K562 (cell line): ENCODE data around the gene SECISBP2. TPM values are rescaled to one million over a fixed set of nuclear protein-coding genes. Genes with fewer than 3 reads are reported as not detected.

Experiments used
- ATAC-seq: fragments of 200-7000 bp; cut with Tn5 transposase; 3 replicates; pipeline ENCODE4 v1.9.1; 2020; ENCODE audit warnings: moderate library complexity
- BruUV-seq: library from RNA; stranded (reverse); fragments of 400-500 nt; replicated peaks from 2 replicates; lab custom pipeline; 2021; lab: Mats Ljungman, UMichigan
- CTCF ChIA-PET: fragments of 300-600 bp; formaldehyde crosslinking; extraction: SDS; loops from one replicate; lab custom pipeline; 2021; ENCODE audit warnings: low intra/inter-chr PET ratio; lab: Yijun Ruan, JAX
- POLR2A ChIA-PET: fragments of 300-600, 350-650 bp; sonication (Branson Sonifier 250); formaldehyde crosslinking; extraction: SDS; loops from one replicate; lab custom pipeline; 2021; ENCODE audit warnings: antibody characterized with exemption, inconsistent platforms; lab: Yijun Ruan, JAX
- DNase-seq, 4 experiments: peaks; one replicate each; pipeline versions ENCODE4 v3.0.0 to v3.0.0-alpha.2; 2011 to 2018; ENCODE audit warnings: low spot score in 3 of 4, mixed read lengths in 3 of 4; ENCODE audit errors: extremely low read depth in 1 of 4
- FAIRE-seq: peaks from 2 replicates; lab custom pipeline; 2011; peaks lifted over from hg19 to GRCh38; lab: Jason Lieb, UNC
- H2AFZ ChIP-seq: 2 replicates; pipeline ENCODE4 v1.6.0; 2011; ENCODE audit warnings: low read depth, low read length, control low read depth, inconsistent platforms
- H3K27ac ChIP-seq: fragments of 200-600 bp; 3 replicates; pipeline ENCODE4 v1.8.0; 2011; ENCODE audit warnings: low read depth, mild to moderate bottlenecking, control low read depth, inconsistent platforms, low read length, moderate library complexity, mixed read lengths; ENCODE audit errors: extremely low read depth
- H3K27me3 ChIP-seq, 2 experiments: fragments of 300-600 bp in 1 of 2; 2 replicates in 1 of 2; 3 replicates in 1 of 2; pipeline versions ENCODE4 v1.6.0 to v1.8.0; 2011; ENCODE audit warnings: inconsistent platforms in 2 of 2, low read length in 2 of 2, mild to moderate bottlenecking in 1 of 2, mixed read lengths in 1 of 2, moderate library complexity in 1 of 2; ENCODE audit not compliant: control insufficient read depth in 2 of 2, insufficient read depth in 2 of 2
- H3K36me3 ChIP-seq: fragments of 300-600 bp; 3 replicates; pipeline ENCODE4 v1.8.0; 2011; ENCODE audit warnings: mild to moderate bottlenecking, low read length, inconsistent platforms; ENCODE audit not compliant: control insufficient read depth, insufficient read depth
- H3K4me1 ChIP-seq, 2 experiments: fragments of 200-600 bp in 1 of 2; replicated peaks in 1 of 2; 2 replicates in 1 of 2; 3 replicates in 1 of 2; pipeline versions ENCODE4 v1.5.1 to v1.8.0; 2011; ENCODE audit warnings: inconsistent platforms in 2 of 2, low read length in 2 of 2, mild to moderate bottlenecking in 1 of 2, mixed read lengths in 1 of 2, moderate library complexity in 1 of 2; ENCODE audit not compliant: control insufficient read depth in 2 of 2, insufficient read depth in 2 of 2
- H3K4me2 ChIP-seq: 2 replicates; pipeline ENCODE4 v1.6.1; 2011; ENCODE audit warnings: low read length, control low read depth, inconsistent platforms, mixed read lengths; ENCODE audit not compliant: insufficient read depth
- H3K4me3 ChIP-seq: fragments of 200-600 bp; sonication (generic), shearing (Covaris generic); 2 replicates; pipeline ENCODE4 v1.5.1; 2016; ENCODE audit warnings: control low read depth, inconsistent platforms
- H3K79me2 ChIP-seq: fragments of 200-600 bp; 3 replicates; pipeline ENCODE4 v1.8.0; 2011; ENCODE audit warnings: low read length, inconsistent platforms; ENCODE audit not compliant: control insufficient read depth, insufficient read depth
- H3K9ac ChIP-seq, 2 experiments: 2 replicates each; pipeline versions ENCODE4 v1.6.0 to v1.6.1; 2011; ENCODE audit warnings: low read depth in 2 of 2, low read length in 2 of 2, control low read depth in 1 of 2, inconsistent platforms in 1 of 2, mild to moderate bottlenecking in 1 of 2, mixed read lengths in 1 of 2; ENCODE audit not compliant: insufficient read depth in 1 of 2
- H3K9me1 ChIP-seq: one replicate; pipeline ENCODE4 v1.6.0; 2011; ENCODE audit warnings: inconsistent platforms, mild to moderate bottlenecking, low read length, moderate library complexity; ENCODE audit not compliant: control insufficient read depth, insufficient read depth
- H3K9me3 ChIP-seq: replicated peaks from 2 replicates; pipeline ENCODE4 v1.5.1; 2011; ENCODE audit warnings: low read depth, low read length, inconsistent platforms; ENCODE audit not compliant: control insufficient read depth, insufficient read depth
- H4K20me1 ChIP-seq: replicated peaks from 2 replicates; pipeline ENCODE4 v1.6.1; 2011; ENCODE audit warnings: low read length, inconsistent platforms, mixed read lengths; ENCODE audit not compliant: control insufficient read depth, insufficient read depth
- BACH1 ChIP-seq: fragments of 200-800 bp; sonication (Bioruptor generic); IDR thresholded peaks from 2 replicates; pipeline ENCODE4 v1.6.1; 2016; ENCODE audit warnings: missing genetic modification characterization, missing compliant biosample characterization
- CHAMP1 ChIP-seq: fragments of 450-650 bp; IDR thresholded peaks from 2 replicates; pipeline ENCODE4 v1.6.1; 2016; ENCODE audit warnings: mild to moderate bottlenecking
- ESRRA ChIP-seq: fragments of 450-650 bp; IDR thresholded peaks from 2 replicates; pipeline ENCODE4 v1.6.1; 2014; ENCODE audit warnings: low read depth, mild to moderate bottlenecking, moderate library complexity, borderline replicate concordance
- FOXJ2 ChIP-seq: fragments of 200-800 bp; sonication (Bioruptor generic); IDR thresholded peaks from 2 replicates; pipeline ENCODE4 v1.6.1; 2016; ENCODE audit warnings: missing genetic modification characterization, missing compliant biosample characterization
- NR3C1 ChIP-seq: sonication (generic); formaldehyde crosslinking; IDR thresholded peaks from 2 replicates; pipeline ENCODE4 v1.8.1; 2022; ENCODE audit warnings: missing genetic modification reagents
- PHF8 ChIP-seq: fragments of 200-600 bp; sonication (generic); IDR thresholded peaks from 2 replicates; pipeline ENCODE4 v1.6.1; 2012; ENCODE audit warnings: mixed run types, mild to moderate bottlenecking, inconsistent platforms, low read length, moderate library complexity, borderline replicate concordance
- POLR2B ChIP-seq: fragments of 450-650 bp; IDR thresholded peaks from 2 replicates; pipeline ENCODE4 v1.6.1; 2018; ENCODE audit warnings: low read depth; ENCODE audit not compliant: partially characterized antibody
- TGIF2 ChIP-seq: sonication (generic); formaldehyde crosslinking; IDR thresholded peaks from 2 replicates; pipeline ENCODE4 v1.8.1; 2022; ENCODE audit warnings: mild to moderate bottlenecking, missing genetic modification reagents, moderate library complexity
- WHSC1 ChIP-seq: IDR thresholded peaks from one replicate; pipeline ENCODE4 v1.6.1; 2012; ENCODE audit warnings: low read length, control low read depth, inconsistent platforms
- WGBS: fragments of 100-300 bp; shearing (Covaris generic); methylation state at CpG from one replicate; pipeline ENCODE4 v1.1.6; 2016; ENCODE audit warnings: low coverage, mixed read lengths; ENCODE audit not compliant: insufficient coverage; ENCODE audit errors: missing lambda C conversion rate; 5-methylcytosine and 5-hydroxymethylcytosine counted together
- in situ Hi-C: fragments of 300-500 bp; cut with MboI; formaldehyde crosslinking; loops from 4 replicates; pipeline ENCODE4 v1.15.0; 2018; ENCODE audit warnings: inconsistent platforms, mixed read lengths
- intact Hi-C: fragments of 100-400 bp; cut with micrococcal nuclease; formaldehyde crosslinking; loops from 2 replicates; pipeline ENCODE4 v1.14.2; 2022
- polyA plus RNA-seq, 8 experiments: library from polyadenylated mRNA; depleted of rRNA in 4 of 8; stranded (reverse) in 5 of 8; unstranded in 3 of 8; fragments of >200 nt; fragmentation: Nextera tagmentation in 2 of 8; fragmentation: Illumina TruSeq in 1 of 8; extraction: Ambion mirVana in 2 of 8; extraction: Trizol in 1 of 8; gene quantifications; 2 replicates each; pipeline versions ENCODE4 v1.2.1 to v1.2.3, GENCODE V29; 2011 to 2014; ENCODE audit warnings: inconsistent platforms in 1 of 8, missing spikeins in 1 of 8
- total RNA-seq, 7 experiments: library from RNA; depleted of rRNA in 6 of 7; stranded (reverse); fragments of >200 nt in 6 of 7; fragmentation: Illumina TruSeq in 2 of 7; extraction: Trizol in 2 of 7; gene quantifications; 2 replicates each; pipeline versions ENCODE4 v1.2.1 to v1.2.3, GENCODE V29; 2011 to 2021; ENCODE audit warnings: low replicate concordance in 1 of 7
- TF ChIP-seq, protein P1 (sequence below), 2 experiments: fragments of 450-650 bp; IDR thresholded peaks; 2 replicates each; pipeline ENCODE4 v1.6.1; 2018; ENCODE audit warnings: mild to moderate bottlenecking in 2 of 2, low read depth in 1 of 2; ENCODE audit not compliant: partially characterized antibody in 2 of 2

The SECISBP2 gene
- total and polyA plus RNA-seq, 9 of the 15 experiments (the other 6 are each of a cell fraction or from before 2014, with no cell fraction given) = 3.2 to 41.6 (median 26.1) TPM

- H3K9me3 ChIP-seq = no peaks in the 10 kb centered on the region
- no peaks in the 10 kb centered on the region for H3K9me1 ChIP-seq
- ChIA-PET CTCF (no interaction called here), POLR2A (interaction anchor here (0.8 kb wide), 1 partner anchor 1055 kb away, joined by 4 read pairs; no protein-coding TSS in a partner anchor)
- H3K36me3 ChIP-seq = no peaks in the 10 kb centered on the region
- H3K27ac ChIP-seq = no peak overlapping the region
- H4K20me1 ChIP-seq = no peaks in the 10 kb centered on the region
- no peaks in the 10 kb centered on the region for H3K79me2 ChIP-seq
- TF ChIP-seq WHSC1 (no peak), POLR2B (no peak)
- in situ Hi-C loops = no loop called here
- ATAC-seq = no peak
- peaks cover 0 to 12% of the 10 kb centered on the region in 2 experiments; a peak in 2 of 5 replicates for H3K4me1 ChIP-seq
- intact Hi-C loops = no loop called here
- DNase-seq = no peak
- H2AFZ ChIP-seq = no peak overlapping the region
- FAIRE-seq = no peak
- 23% methylated on average over 19 of the region's 21 CpGs for WGBS
- H3K9ac ChIP-seq = no peak overlapping the region
- H3K27me3 ChIP-seq = peaks cover 15 to 45% of the 10 kb centered on the region in 2 experiments
- H3K4me3 ChIP-seq = no peak overlapping the region
- BruUV-seq = no TSS peak
- no peak overlapping the region for H3K4me2 ChIP-seq
Measured at GRCh38 chr9:89378541-89378940, 60.2 kb downstream of the SECISBP2 start.

DNA sequence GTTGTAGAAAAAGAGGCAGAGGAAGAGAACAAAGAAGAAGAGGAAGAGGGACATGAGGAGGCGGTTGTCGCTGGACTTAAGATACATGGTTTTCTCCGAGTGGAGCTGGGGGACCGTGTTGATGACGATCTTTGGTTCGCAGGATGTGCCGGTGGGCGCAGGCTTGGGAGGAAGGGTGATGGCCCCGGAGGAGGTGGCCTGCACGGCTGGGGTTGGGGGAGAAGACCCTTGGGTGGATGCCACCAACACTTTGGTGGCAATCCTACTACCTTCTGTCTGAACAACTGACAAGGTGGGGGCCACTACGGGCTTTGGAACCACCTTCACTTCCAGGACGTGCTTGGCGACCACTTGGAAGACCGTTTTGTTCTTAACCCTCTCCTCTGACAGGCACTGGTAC is 60.7 kb downstream of the SECISBP2 start:
- Histone ChIP-seq H3K4me2 (no peak overlapping the region), H3K4me3 (no peak overlapping the region), H3K9me3 (no peaks in the 10 kb centered on the region), H3K9me1 (no peaks in the 10 kb centered on the region), H3K36me3 (no peaks in the 10 kb centered on the region), H3K4me1 (peaks cover 0 to 12% of the 10 kb centered on the region in 2 experiments; a peak in 2 of 5 replicates), H4K20me1 (no peaks in the 10 kb centered on the region), H3K27ac (no peak overlapping the region), H2AFZ (no peak overlapping the region), H3K79me2 (no peaks in the 10 kb centered on the region), H3K9ac (no peak overlapping the region), H3K27me3 (peaks cover 15 to 49% of the 10 kb centered on the region in 2 experiments)
- POLR2A ChIA-PET = no interaction called here
- ATAC-seq = no peak
- CTCF ChIA-PET = no interaction called here
- no peak for DNase-seq
- in situ Hi-C loops = no loop called here
- intact Hi-C loops = no loop called here
- no peak for FAIRE-seq
- 33% methylated on average over 3 of the region's 14 CpGs for WGBS
- BruUV-seq = no TSS peak
- TF ChIP-seq FOXJ2 (tag) (no peak), PHF8 (no peak), NR3C1 (CRISPR knock-in tag) (no peak), ESRRA (no peak), BACH1 (tag) (no peak), CHAMP1 (no peak), TGIF2 (CRISPR knock-in tag) (no peak)
- TF ChIP-seq, protein P1, sequence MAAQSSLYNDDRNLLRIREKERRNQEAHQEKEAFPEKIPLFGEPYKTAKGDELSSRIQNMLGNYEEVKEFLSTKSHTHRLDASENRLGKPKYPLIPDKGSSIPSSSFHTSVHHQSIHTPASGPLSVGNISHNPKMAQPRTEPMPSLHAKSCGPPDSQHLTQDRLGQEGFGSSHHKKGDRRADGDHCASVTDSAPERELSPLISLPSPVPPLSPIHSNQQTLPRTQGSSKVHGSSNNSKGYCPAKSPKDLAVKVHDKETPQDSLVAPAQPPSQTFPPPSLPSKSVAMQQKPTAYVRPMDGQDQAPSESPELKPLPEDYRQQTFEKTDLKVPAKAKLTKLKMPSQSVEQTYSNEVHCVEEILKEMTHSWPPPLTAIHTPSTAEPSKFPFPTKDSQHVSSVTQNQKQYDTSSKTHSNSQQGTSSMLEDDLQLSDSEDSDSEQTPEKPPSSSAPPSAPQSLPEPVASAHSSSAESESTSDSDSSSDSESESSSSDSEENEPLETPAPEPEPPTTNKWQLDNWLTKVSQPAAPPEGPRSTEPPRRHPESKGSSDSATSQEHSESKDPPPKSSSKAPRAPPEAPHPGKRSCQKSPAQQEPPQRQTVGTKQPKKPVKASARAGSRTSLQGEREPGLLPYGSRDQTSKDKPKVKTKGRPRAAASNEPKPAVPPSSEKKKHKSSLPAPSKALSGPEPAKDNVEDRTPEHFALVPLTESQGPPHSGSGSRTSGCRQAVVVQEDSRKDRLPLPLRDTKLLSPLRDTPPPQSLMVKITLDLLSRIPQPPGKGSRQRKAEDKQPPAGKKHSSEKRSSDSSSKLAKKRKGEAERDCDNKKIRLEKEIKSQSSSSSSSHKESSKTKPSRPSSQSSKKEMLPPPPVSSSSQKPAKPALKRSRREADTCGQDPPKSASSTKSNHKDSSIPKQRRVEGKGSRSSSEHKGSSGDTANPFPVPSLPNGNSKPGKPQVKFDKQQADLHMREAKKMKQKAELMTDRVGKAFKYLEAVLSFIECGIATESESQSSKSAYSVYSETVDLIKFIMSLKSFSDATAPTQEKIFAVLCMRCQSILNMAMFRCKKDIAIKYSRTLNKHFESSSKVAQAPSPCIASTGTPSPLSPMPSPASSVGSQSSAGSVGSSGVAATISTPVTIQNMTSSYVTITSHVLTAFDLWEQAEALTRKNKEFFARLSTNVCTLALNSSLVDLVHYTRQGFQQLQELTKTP (IDR thresholded peaks at IDR 0.05; ENCODE audit: low read depth in 1 of 2, partially characterized antibody in 2 of 2) = no peak
